Limb (tissue), 2 donors: ENCODE data around the gene CRELD1.

Experiments
- DNase-seq, 2 donors: peaks; one replicate each; pipeline ENCODE4 v3.0.0-alpha.2; 2016; ENCODE audit errors: extremely low spot score in 2 of 2

CRELD1 gene

DNA sequence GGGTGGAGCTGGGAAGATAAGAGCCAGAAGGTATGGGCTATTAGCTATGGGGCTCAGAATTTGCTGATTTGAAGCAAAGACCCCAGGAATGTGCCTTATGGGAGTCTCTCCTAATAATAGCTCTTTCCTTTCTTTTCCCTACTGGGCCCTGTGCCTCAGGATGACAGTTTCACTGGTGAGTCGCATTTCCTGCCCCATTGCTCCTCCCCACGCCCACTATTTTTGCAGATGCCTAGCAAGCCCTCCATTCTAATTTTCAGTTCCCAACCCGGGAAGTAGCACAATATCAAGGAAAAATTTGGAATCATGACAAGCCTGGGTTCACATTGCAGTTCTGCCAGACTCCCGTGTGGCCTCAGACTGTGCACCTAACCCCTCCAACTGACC is 30.4 kb upstream of the CRELD1 start:
- no peak for DNase-seq

- DNase-seq: no peak
Measured at GRCh38 chr3:9903904-9904303, 29.7 kb upstream of the CRELD1 start.

GRCh38 chr3:9906480-9906879 is 27.2 kb upstream of the CRELD1 start:
- DNase-seq: no peak

GRCh38 chr3:9908286-9908685 is 25.3 kb upstream of the CRELD1 start:
- DNase-seq: no peak

- DNase-seq: no peak
Measured at GRCh38 chr3:9909221-9910013, 24.2 kb upstream of the CRELD1 start.

DNA sequence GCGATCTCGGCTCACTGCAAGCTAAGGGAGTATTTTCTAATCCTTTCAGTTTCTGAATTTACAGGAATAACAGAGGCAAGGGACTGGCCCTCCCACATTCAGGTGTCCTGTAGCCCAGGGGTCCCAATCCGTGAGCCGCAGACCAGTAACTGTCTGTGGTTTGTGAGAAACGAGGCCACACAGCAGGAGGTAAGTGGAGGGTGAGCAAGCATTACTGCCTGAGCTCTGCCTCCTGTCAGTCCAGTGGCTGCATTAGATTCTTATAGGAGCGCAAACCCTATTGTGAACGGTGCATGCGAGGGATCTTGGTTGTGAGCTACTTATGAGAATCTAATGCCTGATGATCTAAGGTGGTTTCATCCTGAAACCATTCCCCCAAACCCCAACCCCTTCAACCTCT is 21.8 kb upstream of the CRELD1 start:
- no peak for DNase-seq

DNA sequence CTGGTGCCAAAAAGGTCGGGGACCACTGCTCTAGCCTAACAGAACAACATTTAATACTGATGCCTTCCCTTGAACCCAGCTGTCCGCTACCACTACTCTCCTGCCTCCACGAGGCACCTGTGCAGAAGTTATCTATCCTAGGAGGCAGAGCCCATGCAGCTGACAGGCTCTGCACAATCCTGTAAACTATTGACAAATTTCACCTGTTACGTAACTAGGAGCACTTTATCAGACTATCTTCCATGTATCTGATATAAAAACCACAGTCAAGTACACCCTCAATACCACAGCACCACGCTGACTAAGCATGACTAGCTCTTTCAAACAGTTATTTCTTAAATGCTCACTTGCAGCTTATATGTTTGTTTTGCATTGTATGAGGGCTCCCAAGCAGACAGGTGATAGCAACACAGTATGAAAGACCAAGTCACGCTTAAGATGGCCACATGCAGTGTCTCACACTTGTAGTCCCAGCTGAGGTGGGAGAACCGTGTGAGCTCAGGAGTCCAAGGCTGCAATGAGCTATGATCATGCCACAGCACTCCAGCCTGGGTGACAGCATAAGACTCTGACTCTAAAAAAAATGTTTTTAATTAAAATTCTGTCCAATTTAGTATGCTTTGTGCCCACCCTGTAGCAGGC is 21.2 kb upstream of the CRELD1 start:
- no peak for DNase-seq

DNA sequence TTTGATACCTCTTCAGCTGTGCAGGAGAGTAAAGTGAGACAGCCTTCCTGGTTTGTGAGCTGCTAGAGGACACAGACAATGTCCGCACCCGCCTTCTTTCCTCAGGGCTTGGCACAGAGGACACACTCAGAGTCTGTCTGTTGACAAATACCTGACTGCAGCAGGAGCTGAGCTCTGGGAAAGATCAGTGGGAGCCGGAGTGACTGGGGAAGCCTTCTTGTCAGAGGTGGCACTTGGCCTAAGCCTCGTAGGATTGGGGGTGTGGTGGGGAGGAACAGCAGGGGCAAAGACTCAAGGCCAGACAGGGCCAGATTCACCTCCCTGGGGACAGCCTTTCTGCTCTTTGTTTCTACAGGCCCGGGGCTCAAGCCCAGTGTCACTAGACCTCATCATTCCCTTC is 20.0 kb upstream of the CRELD1 start:
- DNase-seq: no peak

- DNase-seq: no peak
Measured at GRCh38 chr3:9914011-9914410, 19.6 kb upstream of the CRELD1 start.

GRCh38 chr3:9914559-9915253 is 18.9 kb upstream of the CRELD1 start:
- DNase-seq: no peak

GRCh38 chr3:9915254-9916141 is 18.1 kb upstream of the CRELD1 start:
- DNase-seq: peak; percentile 76 to 81

DNA sequence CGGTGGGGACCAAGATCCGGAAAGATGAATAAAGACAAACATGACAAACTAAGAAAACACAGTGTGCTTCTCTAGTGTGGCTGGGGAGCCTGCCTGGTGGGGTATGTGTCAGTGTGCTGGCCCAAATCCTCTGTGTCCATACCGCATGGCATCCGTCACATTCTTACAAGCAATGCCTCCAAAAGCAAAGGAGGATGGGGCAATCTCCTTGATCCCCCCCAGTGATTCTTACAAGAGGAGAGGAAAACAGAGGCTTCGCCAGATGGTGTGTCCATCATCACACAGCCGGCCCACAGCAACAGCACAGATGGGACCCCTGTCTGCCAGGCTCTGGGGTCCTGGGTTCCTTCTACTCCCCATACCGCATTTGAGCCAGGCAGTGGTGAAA is 17.3 kb upstream of the CRELD1 start:
- DNase-seq: no peak

DNA sequence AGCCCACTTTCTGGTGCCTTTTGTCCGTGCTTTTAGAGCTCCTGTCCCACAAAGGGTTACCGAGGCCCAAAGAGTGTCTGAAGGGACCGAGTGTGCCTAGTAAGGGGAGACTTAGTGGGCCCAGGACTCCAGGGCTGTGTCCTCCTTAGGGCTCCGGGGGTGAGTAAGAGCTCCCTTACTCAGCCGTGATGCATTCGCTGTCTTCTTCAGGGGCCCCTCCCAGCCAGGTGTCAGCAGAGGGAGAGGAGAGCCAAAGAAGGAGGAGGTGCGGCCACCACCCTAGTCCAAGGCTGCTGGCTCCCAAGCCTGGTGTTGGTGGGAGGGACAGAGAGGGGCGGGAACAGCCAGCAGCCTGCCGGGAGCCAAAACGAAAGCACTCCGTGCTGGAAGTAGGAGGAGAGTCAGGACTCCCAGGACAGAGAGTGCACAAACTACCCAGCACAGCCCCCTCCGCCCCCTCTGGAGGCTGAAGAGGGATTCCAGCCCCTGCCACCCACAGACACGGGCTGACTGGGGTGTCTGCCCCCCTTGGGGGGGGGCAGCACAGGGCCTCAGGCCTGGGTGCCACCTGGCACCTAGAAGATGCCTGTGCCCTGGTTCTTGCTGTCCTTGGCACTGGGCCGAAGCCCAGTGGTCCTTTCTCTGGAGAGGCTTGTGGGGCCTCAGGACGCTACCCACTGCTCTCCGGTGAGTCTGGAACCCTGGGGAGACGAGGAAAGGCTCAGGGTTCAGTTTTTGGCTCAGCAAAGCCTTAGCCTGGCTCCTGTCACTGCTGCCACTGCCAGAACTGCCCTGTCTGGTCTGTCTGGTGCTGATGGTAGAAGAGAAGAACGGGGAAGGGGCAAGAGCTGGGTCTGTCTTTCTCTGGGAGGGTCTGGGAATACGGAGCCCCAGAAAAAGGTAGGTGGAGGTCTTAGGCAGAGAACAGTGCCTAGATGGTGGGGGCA is 16.6 kb upstream of the CRELD1 start, which contains the start of gene IL17RC:
IL17RC (plus strand) TSS at position 365 of the 947 bp plus-strand sequence; CDS start at position 583, 218 bp downstream.
- DNase-seq: peak; percentile 85 to 89

GRCh38 chr3:9917820-9918219 is 15.8 kb upstream of the CRELD1 start:
- no peak for DNase-seq

DNA sequence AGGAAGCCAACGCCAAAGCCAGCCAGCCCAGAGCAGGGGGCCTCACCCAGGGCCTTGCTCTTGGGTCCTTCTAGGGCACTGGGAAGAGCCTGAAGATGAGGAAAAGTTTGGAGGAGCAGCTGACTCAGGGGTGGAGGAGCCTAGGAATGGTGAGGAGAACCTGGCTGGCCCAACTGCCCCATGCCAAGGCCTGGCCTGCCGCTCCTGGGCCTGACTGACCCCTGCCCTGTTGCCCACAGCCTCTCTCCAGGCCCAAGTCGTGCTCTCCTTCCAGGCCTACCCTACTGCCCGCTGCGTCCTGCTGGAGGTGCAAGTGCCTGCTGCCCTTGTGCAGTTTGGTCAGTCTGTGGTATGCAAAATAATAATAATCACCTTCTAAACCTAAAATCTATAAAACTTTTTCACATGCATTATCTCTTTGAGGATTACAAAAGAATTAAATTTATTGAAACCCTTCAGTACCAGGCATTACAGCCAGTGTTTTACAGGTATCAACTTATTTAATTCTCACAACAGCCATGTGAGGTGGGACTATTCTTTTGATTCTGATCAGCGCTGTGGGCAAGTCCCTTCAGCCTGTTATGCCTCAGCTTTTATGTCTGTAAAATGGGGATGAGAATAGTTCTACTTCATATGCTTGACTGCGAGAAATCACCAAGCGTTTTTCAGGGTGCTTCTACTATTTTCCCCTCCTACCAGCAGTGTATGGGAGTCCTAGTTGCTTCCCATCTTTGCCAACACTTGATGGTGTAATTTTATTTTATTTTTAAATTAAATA is 15.2 kb upstream of the CRELD1 start:
- DNase-seq: no peak

DNA sequence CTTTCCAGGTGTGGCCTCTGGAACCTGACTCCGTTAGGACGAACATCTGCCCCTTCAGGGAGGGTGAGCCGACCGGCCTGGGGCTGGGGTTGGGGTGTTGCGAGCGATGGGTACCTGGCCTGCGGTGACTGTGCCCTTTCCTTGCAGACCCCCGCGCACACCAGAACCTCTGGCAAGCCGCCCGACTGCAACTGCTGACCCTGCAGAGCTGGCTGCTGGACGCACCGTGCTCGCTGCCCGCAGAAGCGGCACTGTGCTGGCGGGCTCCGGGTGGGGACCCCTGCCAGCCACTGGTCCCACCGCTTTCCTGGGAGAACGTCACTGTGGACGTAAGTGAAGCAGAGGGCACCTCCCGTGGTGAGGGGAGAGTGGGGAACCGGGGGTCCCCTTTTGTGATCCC is 5.5 kb upstream of the CRELD1 start:
- DNase-seq: no peak

DNA sequence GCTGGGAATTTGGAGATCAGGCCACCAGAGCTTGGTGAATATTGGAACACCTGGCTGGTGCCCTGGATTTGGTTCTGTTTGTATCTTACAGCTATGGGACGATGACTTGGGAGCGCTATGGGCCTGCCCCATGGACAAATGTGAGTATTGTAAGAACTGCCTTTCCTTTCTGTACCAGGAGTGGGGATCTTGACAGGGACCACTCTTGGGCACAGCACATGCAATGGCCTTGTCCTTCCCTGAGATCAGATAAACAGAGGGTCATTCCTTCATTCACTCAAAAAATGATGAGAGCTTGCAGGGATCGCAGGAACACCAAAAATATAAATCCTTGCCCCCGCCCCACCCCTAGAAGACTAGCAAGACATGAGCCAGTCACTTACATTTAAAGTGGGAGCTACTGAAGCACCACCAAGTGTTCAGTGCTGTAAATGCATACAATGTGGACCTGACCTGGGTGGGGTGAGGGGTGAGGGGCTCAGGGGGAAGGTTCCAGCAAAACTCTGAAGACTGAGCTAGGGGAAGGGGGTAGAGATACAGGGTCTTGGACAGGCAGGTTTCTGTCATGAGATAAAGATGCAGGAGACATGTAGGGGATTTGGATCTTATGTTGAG is 2.7 kb upstream of the CRELD1 start:
- no peak for DNase-seq

GRCh38 chr3:9932535-9932842 is 1.1 kb upstream of the CRELD1 start:
- DNase-seq: no peak

DNA sequence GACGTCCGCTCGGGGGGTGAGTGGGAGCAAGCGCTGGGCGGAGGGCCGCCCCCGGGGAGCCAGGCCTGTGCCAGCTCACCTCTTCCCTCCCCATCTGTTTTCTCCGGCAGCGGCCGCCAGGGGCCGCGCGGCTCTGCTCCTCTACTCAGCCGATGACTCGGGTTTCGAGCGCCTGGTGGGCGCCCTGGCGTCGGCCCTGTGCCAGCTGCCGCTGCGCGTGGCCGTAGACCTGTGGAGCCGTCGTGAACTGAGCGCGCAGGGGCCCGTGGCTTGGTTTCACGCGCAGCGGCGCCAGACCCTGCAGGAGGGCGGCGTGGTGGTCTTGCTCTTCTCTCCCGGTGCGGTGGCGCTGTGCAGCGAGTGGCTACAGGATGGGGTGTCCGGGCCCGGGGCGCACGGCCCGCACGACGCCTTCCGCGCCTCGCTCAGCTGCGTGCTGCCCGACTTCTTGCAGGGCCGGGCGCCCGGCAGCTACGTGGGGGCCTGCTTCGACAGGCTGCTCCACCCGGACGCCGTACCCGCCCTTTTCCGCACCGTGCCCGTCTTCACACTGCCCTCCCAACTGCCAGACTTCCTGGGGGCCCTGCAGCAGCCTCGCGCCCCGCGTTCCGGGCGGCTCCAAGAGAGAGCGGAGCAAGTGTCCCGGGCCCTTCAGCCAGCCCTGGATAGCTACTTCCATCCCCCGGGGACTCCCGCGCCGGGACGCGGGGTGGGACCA is 632 bp upstream of the CRELD1 start:
- DNase-seq: peak; percentile 83 to 85
